MCF 10A (cell line): ENCODE results near the gene HSFX2. TPM values are rescaled to one million over a fixed set of nuclear protein-coding genes. Genes with fewer than 3 reads are reported as not detected.
"Not testable (repeated sequence)": the region's sequence is repeated elsewhere in the genome, so short reads cannot be mapped to it uniquely, and the experiment has no call there.

Experiments
- BruUV-seq: library from RNA; stranded (reverse); fragments of 400-500 nt; replicated peaks from 2 replicates; lab custom pipeline; 2021; lab: Mats Ljungman, UMichigan
- CTCF ChIA-PET: fragments of 300-600 bp; sonication (Branson Sonifier 250); formaldehyde crosslinking; extraction: SDS; loops from one replicate; lab custom pipeline; 2021; ENCODE audit warnings: antibody characterized with exemption, inconsistent platforms; lab: Yijun Ruan, JAX
- POLR2A ChIA-PET: fragments of 300-600, 350-650 bp; sonication (Branson Sonifier 250); formaldehyde crosslinking; extraction: SDS; loops from one replicate; lab custom pipeline; 2020; ENCODE audit warnings: antibody characterized with exemption, inconsistent platforms; lab: Yijun Ruan, JAX
- DNase-seq: peaks from one replicate; pipeline ENCODE4 v3.0.0-alpha.2; 2018; ENCODE audit not compliant: unreplicated experiment
- H3K27ac Mint-ChIP-seq: one replicate; pipeline ENCODE4 v1.8.0; 2022; ENCODE audit warnings: mild to moderate bottlenecking, low read depth, mixed read lengths; ENCODE audit not compliant: unreplicated experiment
- H3K27me3 Mint-ChIP-seq: one replicate; pipeline ENCODE4 v1.8.0; 2022; ENCODE audit warnings: mixed read lengths; ENCODE audit not compliant: insufficient read depth, unreplicated experiment
- H3K36me3 Mint-ChIP-seq: one replicate; pipeline ENCODE4 v1.8.0; 2022; ENCODE audit warnings: mild to moderate bottlenecking, moderate library complexity, mixed read lengths; ENCODE audit not compliant: insufficient read depth, unreplicated experiment
- H3K4me1 Mint-ChIP-seq: one replicate; pipeline ENCODE4 v1.8.0; 2022; ENCODE audit warnings: mixed read lengths; ENCODE audit not compliant: insufficient read depth, unreplicated experiment
- H3K4me3 Mint-ChIP-seq: one replicate; pipeline ENCODE4 v1.8.0; 2022; ENCODE audit warnings: mild to moderate bottlenecking, moderate library complexity, mixed read lengths; ENCODE audit not compliant: unreplicated experiment
- H3K9me3 Mint-ChIP-seq: one replicate; pipeline ENCODE4 v1.8.0; 2022; ENCODE audit warnings: mixed read lengths; ENCODE audit not compliant: unreplicated experiment
- intact Hi-C: fragments of 100-400 bp; cut with micrococcal nuclease; formaldehyde crosslinking; loops from 2 replicates; pipeline ENCODE4 v1.14.1; 2022
- total RNA-seq: library from RNA; stranded (reverse); gene quantifications from 2 replicates; pipeline ENCODE4 v1.2.3, GENCODE V29; 2022

The HSFX2 gene
- total RNA-seq, 1 experiment from 2014 or later = 0.82 TPM

DNA sequence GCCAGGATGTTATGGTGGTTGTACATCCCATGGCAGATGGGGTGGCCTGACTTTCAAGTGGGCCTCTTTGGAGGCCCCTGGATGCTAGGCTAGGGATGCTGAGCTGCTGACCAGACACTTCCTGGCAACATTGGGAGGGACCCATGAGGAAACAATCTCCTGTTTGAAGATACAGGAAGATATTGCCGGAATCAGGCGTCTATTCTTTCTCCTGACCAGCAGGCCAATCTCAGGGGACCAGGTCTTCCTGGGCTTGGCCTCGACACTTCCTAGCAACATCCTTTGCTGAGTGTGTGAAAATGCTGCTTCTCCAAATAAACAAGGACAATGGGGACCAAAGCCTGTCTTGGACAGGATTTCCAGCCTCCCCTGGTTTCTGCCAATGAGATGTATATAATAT is 47.3 kb downstream of the HSFX2 start:
- H3K27ac Mint-ChIP-seq, H3K9me3 Mint-ChIP-seq, H3K27me3 Mint-ChIP-seq, DNase-seq, POLR2A ChIA-PET, H3K4me3 Mint-ChIP-seq, BruUV-seq, H3K4me1 Mint-ChIP-seq, H3K36me3 Mint-ChIP-seq, intact Hi-C loops, CTCF ChIA-PET: not testable (repeated sequence)

DNA sequence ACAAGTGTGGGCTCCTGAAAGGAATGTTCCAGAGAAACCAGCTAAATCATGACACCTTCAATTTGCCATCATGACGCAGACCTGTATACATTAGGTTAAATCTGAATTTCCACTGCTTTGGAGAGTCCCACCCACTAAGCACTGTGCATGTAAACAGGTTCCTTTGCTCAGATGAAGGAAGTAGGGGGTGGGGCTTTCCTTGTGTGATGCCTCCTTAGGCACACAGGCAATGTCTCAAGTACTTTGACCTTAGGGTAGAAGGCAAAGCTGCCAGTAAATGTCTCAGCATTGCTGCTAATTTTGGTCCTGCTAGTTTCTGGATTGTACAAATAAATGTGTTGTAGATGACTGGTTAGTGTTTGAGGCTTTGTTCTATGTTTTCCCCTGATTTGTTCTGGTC is 48.2 kb downstream of the HSFX2 start:
- H3K27me3 Mint-ChIP-seq, intact Hi-C loops, DNase-seq, POLR2A ChIA-PET, H3K9me3 Mint-ChIP-seq, H3K36me3 Mint-ChIP-seq, BruUV-seq, H3K27ac Mint-ChIP-seq, H3K4me3 Mint-ChIP-seq, CTCF ChIA-PET, H3K4me1 Mint-ChIP-seq: not testable (repeated sequence)

DNA sequence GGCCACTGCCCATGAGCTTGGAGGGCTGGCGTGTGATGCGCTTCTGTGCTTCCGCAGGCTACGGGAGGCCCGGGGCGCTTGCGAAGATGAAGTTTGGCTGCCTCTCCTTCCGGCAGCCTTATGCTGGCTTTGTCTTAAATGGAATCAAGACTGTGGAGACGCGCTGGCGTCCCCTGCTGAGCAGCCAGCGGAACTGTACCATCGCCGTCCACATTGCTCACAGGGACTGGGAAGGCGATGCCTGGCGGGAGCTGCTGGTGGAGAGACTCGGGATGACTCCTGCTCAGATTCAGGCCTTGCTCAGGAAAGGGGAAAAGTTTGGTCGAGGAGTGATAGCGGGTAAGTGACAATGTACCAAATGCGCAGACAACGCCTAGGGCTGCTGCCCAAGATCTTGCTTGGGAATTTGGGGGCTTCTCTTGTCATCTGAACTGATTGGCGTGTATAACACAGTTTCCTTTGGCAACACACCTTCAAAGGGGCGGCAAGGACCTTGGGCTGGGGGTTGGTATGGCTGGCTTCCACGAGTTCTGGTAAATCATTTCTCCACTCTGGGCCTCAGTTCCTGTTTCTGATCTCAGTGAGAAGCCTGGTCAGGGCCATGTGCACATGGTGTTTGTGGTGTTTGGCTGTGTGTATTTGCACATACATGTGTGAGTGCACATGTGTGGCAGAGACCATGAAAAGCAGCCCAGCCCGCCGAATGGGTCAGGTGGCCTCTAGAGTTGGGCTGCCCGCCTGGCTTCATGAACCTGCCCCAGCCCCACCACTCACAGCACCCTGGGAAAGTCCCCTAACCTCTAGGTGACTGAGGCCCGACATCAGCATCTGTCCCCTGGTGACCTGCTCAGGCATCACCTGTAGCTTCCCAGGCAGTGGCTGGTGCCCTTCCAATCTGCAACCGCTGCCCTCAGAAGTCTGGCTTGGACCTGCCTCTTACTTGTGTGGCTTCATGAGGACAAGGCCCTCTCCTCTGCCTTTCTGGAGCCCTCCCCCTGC is 49.3 kb downstream of the HSFX2 start:
- H3K4me3 Mint-ChIP-seq, H3K9me3 Mint-ChIP-seq, POLR2A ChIA-PET, CTCF ChIA-PET, H3K36me3 Mint-ChIP-seq, DNase-seq, H3K4me1 Mint-ChIP-seq, BruUV-seq, H3K27me3 Mint-ChIP-seq, H3K27ac Mint-ChIP-seq, intact Hi-C loops: not testable (repeated sequence)

Other genes with a start within 250 kb of the HSFX2 start
- 29.9 and 40.2 TPM in 2 replicates for gene IDS, start 90.0 kb downstream of the HSFX2 start, total RNA-seq
- gene EOLA1, start 54.3 kb downstream of the HSFX2 start, total RNA-seq = 18.2 and 22.3 TPM in 2 replicates
- not detected in 2 replicates for gene HSFX3, start 45.4 kb downstream of the HSFX2 start, total RNA-seq
- not detected in 2 replicates for gene MAGEA9B, start 7.9 kb downstream of the HSFX2 start, total RNA-seq
- gene TMEM185A, start 36.5 kb upstream of the HSFX2 start, total RNA-seq = 14.7 and 15.5 TPM in 2 replicates
- not detected in 2 replicates for gene MAGEA11, start 116.7 kb upstream of the HSFX2 start, total RNA-seq
- gene HSFX1, start 178.8 kb upstream of the HSFX2 start, total RNA-seq = 0.61 TPM in 1 of 2 replicates, not detected in the other
- gene MAGEA9, start 186.6 kb upstream of the HSFX2 start, total RNA-seq = not detected in 2 replicates